Stimulated activated CD8-positive, alpha-beta memory T cell treated with anti-CD3 and anti-CD28 coated beads, Interleukin-15, amount 100 ng/mL, for 1 hour (primary cell): ENCODE measurements around the gene MTURN.

Experiments used
- DNase-seq: peaks from one replicate; pipeline ENCODE4 v3.0.0-alpha.2; 2020; ENCODE audit warnings: low read depth

The MTURN gene

GRCh38 chr7:30136117-30136731, 1.4 kb downstream of the MTURN start:
- DNase-seq: no peak

- no peak for DNase-seq
Observed at GRCh38 chr7:30136743-30137485, 2.1 kb downstream of the MTURN start.

- no peak for DNase-seq
Observed at GRCh38 chr7:30139836-30140384, 5.1 kb downstream of the MTURN start.

GRCh38 chr7:30140456-30140855, 5.7 kb downstream of the MTURN start:
- DNase-seq: no peak

- no peak for DNase-seq
Observed at GRCh38 chr7:30142710-30143109, 7.9 kb downstream of the MTURN start.

- DNase-seq: no peak
Observed at GRCh38 chr7:30143748-30144251, 9.0 kb downstream of the MTURN start.

GRCh38 chr7:30144657-30145306, 10.0 kb downstream of the MTURN start:
- no peak for DNase-seq

GRCh38 chr7:30145426-30145970, 10.7 kb downstream of the MTURN start:
- no peak for DNase-seq

- no peak for DNase-seq
Observed at GRCh38 chr7:30146127-30146612, 11.4 kb downstream of the MTURN start.

- no peak for DNase-seq
Observed at GRCh38 chr7:30147223-30147622, 12.4 kb downstream of the MTURN start.

- DNase-seq: no peak
Observed at GRCh38 chr7:30147785-30148184, 13.0 kb downstream of the MTURN start.

- DNase-seq: no peak
Observed at GRCh38 chr7:30148426-30148825, 13.6 kb downstream of the MTURN start.

- no peak for DNase-seq
Observed at GRCh38 chr7:30148951-30149459, 14.2 kb downstream of the MTURN start.

- DNase-seq: no peak
Observed at GRCh38 chr7:30149640-30150272, 15.0 kb downstream of the MTURN start.

- no peak for DNase-seq
Observed at GRCh38 chr7:30150711-30151110, 15.9 kb downstream of the MTURN start.

- no peak for DNase-seq
Observed at GRCh38 chr7:30154111-30154587, 19.4 kb downstream of the MTURN start.

- DNase-seq: no peak
Observed at GRCh38 chr7:30155481-30155880, 20.7 kb downstream of the MTURN start.

- DNase-seq: no peak
Observed at GRCh38 chr7:30157204-30157603, 22.4 kb downstream of the MTURN start.

- no peak for DNase-seq
Observed at GRCh38 chr7:30159163-30159562, 24.4 kb downstream of the MTURN start.

GRCh38 chr7:30159698-30160143, 24.9 kb downstream of the MTURN start:
- DNase-seq: no peak

GRCh38 chr7:30160329-30160728, 25.5 kb downstream of the MTURN start:
- no peak for DNase-seq
